ENCODE data around the gene SGCA.

Gene SGCA

GRCh38 chr17:50165466-50165865, 339 bp upstream of the SGCA start:
- TF ChIP-seq, protein P1, sequence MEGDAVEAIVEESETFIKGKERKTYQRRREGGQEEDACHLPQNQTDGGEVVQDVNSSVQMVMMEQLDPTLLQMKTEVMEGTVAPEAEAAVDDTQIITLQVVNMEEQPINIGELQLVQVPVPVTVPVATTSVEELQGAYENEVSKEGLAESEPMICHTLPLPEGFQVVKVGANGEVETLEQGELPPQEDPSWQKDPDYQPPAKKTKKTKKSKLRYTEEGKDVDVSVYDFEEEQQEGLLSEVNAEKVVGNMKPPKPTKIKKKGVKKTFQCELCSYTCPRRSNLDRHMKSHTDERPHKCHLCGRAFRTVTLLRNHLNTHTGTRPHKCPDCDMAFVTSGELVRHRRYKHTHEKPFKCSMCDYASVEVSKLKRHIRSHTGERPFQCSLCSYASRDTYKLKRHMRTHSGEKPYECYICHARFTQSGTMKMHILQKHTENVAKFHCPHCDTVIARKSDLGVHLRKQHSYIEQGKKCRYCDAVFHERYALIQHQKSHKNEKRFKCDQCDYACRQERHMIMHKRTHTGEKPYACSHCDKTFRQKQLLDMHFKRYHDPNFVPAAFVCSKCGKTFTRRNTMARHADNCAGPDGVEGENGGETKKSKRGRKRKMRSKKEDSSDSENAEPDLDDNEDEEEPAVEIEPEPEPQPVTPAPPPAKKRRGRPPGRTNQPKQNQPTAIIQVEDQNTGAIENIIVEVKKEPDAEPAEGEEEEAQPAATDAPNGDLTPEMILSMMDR (IDR thresholded peaks at IDR 0.05; ENCODE audit: low read depth, low read length) = no peak
- H3K4me3 ChIP-seq (ENCODE audit: low read depth, low read length) = no peak overlapping the region

GRCh38 chr17:50166518-50167181, 845 bp downstream of the SGCA start:
- TF ChIP-seq, protein P1 (IDR thresholded peaks at IDR 0.05; ENCODE audit: low read depth, low read length) = no peak
- H3K4me3 ChIP-seq (ENCODE audit: low read depth, low read length) = no peak overlapping the region

DNA sequence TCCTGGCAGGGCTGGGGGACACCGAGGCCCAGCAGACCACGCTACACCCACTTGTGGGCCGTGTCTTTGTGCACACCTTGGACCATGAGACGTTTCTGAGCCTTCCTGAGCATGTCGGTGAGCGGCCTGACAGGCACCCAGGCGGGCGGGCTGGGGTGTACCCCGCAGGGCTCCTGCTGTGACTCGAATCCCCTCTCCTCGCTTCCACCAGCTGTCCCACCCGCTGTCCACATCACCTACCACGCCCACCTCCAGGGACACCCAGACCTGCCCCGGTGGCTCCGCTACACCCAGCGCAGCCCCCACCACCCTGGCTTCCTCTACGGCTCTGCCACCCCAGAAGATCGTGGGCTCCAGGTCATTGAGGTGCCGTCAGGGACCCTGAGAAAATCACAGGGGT, 1.6 kb downstream of the SGCA start:
- TF ChIP-seq, protein P1 (IDR thresholded peaks at IDR 0.05; ENCODE audit: low read depth, low read length) = no peak

GRCh38 chr17:50168319-50168718, 2.5 kb downstream of the SGCA start:
- no peak overlapping the region for H3K4me3 ChIP-seq (ENCODE audit: low read depth, low read length)
- TF ChIP-seq, protein P1 (IDR thresholded peaks at IDR 0.05; ENCODE audit: low read depth, low read length) = no peak

More for the DNA sequence above, 1.6 kb downstream of the SGCA start:
- no peak overlapping the region for H3K4me3 ChIP-seq (ENCODE audit: low read depth, low read length)

DNA sequence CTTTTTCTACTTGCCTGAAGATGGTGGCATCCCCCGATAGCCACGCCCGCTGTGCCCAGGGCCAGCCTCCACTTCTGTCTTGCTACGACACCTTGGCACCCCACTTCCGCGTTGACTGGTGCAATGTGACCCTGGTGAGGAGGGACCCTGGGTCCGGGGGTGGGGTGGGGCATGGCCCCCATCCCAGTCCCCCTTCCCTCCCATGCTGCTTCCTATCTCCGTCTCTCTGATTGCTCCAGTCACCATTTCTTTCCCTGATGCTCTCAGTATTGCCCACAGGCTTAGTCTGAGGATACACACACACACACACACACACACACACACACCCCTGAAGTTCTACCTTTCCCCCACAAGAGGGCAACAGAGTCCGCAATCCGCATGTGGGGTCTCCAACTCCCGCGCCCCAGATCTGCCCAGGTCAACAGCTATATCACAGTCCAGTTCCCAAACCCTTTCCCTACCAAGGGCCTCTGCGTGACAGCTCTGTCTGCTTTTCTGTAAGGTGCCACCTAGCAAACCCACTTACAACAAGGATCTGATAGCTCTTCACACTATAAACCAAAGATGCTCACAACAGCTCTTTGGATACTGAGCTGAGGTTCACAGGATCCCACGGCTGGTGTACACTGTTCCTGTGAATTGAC, 3.4 kb downstream of the SGCA start:
- no peak overlapping the region for H3K4me3 ChIP-seq (ENCODE audit: low read depth, low read length)

DNA sequence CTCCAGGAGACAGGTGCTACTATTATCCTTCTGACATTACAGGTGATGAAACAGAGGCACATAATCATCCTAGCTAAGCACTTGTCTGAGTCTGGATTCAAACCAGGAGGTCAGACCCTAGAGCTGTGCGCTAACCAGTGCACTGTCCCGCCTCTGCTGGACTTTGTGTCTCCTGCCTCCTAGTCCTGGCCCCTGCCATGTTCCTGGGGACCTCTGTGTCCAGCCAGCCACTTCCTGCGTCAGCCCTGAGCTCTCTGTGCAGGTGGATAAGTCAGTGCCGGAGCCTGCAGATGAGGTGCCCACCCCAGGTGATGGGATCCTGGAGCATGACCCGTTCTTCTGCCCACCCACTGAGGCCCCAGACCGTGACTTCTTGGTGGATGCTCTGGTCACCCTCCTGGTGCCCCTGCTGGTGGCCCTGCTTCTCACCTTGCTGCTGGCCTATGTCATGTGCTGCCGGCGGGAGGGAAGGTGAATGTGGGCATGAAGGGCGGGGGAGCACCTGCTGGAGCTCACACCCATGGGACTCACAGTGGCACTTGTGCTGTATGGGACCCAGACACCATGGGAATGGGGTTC, 4.2 kb downstream of the SGCA start:
- TF ChIP-seq, protein P1 (IDR thresholded peaks at IDR 0.05; ENCODE audit: low read depth, low read length) = no peak
- no peak overlapping the region for H3K4me3 ChIP-seq (ENCODE audit: low read depth, low read length)

More for the DNA sequence above, 3.4 kb downstream of the SGCA start:
- TF ChIP-seq, protein P1 (IDR thresholded peaks at IDR 0.05; ENCODE audit: low read depth, low read length) = peak; percentile 91
